Measurements from ENCODE around the gene SLC22A6. TPM values are rescaled to one million over a fixed set of nuclear protein-coding genes. Genes with fewer than 3 reads are reported as not detected.

Gene SLC22A6
- total RNA-seq, 1 donor from 2014 or later, result not detected

DNA sequence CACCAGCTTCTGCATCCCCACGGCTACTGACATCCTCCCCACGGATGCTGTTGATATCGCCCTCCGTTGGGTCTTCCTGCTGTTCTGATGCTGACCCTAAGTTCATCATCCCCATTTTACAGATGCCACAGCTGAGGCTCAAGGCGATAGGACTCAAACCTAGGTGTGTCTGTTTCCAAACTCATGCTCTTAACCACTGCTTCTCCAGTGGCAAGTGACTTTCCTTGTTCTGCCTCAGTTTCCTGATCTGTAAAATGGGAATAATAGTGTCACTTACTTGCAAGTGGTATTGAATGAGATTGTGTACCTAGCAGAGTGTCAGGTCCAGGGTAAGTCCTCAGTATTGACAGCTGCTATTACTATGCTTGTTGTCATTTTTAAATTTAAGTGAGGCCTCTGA lies 14.4 kb upstream of the SLC22A6 start:
- Histone ChIP-seq H3K4me1 (no peaks in the 10 kb centered on the region), H3K27ac (no peak overlapping the region), H3K36me3 (no peaks in the 10 kb centered on the region), H3K27me3 (no peaks in the 10 kb centered on the region), H3K4me3 (no peak overlapping the region), H3K9me3 (no peaks in the 10 kb centered on the region)
- no peak for ATAC-seq
- TF ChIP-seq, protein P1, sequence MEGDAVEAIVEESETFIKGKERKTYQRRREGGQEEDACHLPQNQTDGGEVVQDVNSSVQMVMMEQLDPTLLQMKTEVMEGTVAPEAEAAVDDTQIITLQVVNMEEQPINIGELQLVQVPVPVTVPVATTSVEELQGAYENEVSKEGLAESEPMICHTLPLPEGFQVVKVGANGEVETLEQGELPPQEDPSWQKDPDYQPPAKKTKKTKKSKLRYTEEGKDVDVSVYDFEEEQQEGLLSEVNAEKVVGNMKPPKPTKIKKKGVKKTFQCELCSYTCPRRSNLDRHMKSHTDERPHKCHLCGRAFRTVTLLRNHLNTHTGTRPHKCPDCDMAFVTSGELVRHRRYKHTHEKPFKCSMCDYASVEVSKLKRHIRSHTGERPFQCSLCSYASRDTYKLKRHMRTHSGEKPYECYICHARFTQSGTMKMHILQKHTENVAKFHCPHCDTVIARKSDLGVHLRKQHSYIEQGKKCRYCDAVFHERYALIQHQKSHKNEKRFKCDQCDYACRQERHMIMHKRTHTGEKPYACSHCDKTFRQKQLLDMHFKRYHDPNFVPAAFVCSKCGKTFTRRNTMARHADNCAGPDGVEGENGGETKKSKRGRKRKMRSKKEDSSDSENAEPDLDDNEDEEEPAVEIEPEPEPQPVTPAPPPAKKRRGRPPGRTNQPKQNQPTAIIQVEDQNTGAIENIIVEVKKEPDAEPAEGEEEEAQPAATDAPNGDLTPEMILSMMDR (IDR thresholded peaks at IDR 0.05), result no peak
- no peak for DNase-seq
- intact Hi-C loops (cut with DNase I), result no loop called here

DNA sequence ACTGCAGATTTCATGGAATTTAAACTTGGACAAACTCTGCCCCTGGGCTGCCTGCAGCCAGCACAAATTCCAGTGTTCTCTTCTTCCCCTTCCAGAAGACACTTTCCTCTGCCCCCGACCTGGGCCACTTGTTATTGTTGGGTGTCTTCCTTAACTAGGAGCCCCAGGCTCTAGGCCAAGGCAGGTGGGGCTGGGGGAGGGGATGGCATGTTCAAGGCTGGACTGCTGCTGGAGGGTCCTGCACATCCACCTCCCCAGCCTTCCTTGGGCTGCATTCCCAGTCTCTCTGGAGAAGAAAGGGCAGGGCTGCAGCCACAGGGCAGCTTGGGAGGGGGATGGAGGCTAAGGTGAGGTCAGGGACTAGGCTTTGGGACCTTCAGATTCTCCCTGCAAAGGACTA lies 11.5 kb upstream of the SLC22A6 start:
- Histone ChIP-seq H3K4me3 (no peak overlapping the region), H3K36me3 (no peaks in the 10 kb centered on the region), H3K27ac (no peak overlapping the region), H3K27me3 (no peaks in the 10 kb centered on the region), H3K4me1 (no peaks in the 10 kb centered on the region), H3K9me3 (no peaks in the 10 kb centered on the region)
- DNase-seq, result no peak
- ATAC-seq, result no peak
- TF ChIP-seq, protein P1 (IDR thresholded peaks at IDR 0.05), result no peak
- intact Hi-C loops (cut with DNase I), result no loop called here

DNA sequence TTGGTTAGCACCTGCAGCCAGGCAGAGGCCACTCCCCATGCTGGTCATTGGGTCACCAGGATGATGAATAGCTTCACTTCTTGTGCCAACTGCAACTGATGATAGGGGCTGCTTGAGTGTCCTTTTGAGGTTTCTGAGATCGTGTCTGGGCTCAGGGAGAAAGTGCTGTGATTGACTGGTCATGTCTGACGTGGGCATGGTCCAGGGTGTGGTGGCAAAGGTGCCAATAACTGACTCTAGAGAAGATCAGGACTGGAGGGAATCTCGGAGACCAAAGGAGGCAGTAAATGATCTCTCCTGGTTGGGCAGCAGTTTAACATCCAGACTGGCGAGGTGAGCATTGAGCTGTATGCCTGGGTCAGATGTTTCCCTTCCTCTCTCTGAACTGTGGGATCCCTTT lies 10.0 kb upstream of the SLC22A6 start:
- DNase-seq, result no peak

DNA sequence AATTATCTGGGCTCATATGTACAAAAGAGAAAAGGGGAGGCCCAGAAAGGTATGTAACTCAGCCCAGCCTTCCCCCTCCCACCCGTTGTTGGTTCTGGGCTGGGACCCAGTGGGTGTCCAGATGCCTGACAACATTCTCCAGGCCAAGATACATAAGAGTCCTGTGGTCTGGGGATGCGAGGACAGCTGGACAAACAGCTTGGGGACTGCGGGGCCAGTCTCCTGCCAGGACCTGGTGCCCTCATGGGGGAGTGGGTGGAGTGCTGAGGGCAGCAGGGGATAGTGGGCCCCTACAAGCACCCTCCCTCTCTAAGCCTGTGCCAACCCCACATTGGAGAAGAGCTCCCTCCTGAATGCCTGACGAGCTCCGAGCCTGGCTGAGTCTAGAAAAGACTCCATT lies 3.5 kb upstream of the SLC22A6 start:
- Histone ChIP-seq H3K4me1 (no peaks in the 10 kb centered on the region), H3K4me3 (no peak overlapping the region), H3K36me3 (no peaks in the 10 kb centered on the region), H3K27ac (no peak overlapping the region), H3K27me3 (no peaks in the 10 kb centered on the region), H3K9me3 (no peaks in the 10 kb centered on the region)
- ATAC-seq, result no peak
- TF ChIP-seq, protein P1 (IDR thresholded peaks at IDR 0.05), result no peak
- intact Hi-C loops (cut with DNase I), result no loop called here
- no peak for DNase-seq

More for the DNA sequence above, 10.0 kb upstream of the SLC22A6 start:
- Histone ChIP-seq H3K27ac (no peak overlapping the region), H3K4me1 (no peaks in the 10 kb centered on the region), H3K9me3 (no peaks in the 10 kb centered on the region), H3K4me3 (no peak overlapping the region), H3K36me3 (no peaks in the 10 kb centered on the region), H3K27me3 (no peaks in the 10 kb centered on the region)
- ATAC-seq, result no peak
- TF ChIP-seq, protein P1 (IDR thresholded peaks at IDR 0.05), result no peak
- intact Hi-C loops (cut with DNase I), result no loop called here

DNA sequence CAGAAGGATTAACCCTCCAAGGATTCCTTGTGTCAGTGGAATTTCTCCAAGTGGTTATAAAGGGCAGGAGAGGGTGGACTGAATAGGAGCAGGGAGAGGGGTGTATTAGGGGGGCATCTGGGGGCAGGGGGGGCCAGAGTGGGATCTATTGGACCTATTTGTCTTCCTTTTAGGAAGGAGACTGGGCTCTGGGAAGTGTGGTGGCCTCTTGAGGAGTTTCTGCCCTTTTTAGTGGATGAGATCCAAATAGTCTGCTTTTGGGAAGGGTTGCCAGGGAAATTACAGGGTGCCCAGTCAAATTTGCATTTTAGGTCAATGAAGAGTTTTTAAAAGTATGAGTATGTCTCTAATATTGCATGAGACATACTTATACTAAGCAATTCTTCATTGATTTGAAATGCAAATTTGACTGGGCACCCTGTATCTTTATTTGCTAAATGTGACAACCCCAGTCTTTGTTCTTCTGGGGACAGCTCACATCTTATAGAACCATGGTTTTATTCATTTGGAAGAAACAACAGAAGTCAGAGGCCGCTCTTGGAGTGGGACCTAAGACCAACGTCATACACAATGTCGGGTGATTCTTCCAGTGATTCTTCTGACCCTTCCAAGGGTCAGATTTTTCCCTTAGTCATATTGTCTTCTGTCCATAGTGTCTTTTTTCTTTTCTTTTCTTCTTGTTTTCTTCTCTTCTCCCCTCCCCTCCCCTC lies 429 bp upstream of the SLC22A6 start:
- ATAC-seq (no peak), DNase-seq (no peak)
- H3K9me3 ChIP-seq, result no peaks in the 10 kb centered on the region
- TF ChIP-seq, protein P1 (IDR thresholded peaks at IDR 0.05), result no peak
- H3K4me1 ChIP-seq, result no peaks in the 10 kb centered on the region
- intact Hi-C loops (cut with DNase I), result no loop called here
- no peak overlapping the region for H3K27ac ChIP-seq
- H3K27me3 ChIP-seq, result no peaks in the 10 kb centered on the region
- no peak overlapping the region for H3K4me3 ChIP-seq
- H3K36me3 ChIP-seq, result no peaks in the 10 kb centered on the region

Measured in upper lobe of right lung (tissue), 1 donor.